ENCODE results near the gene RILPL1.

DNA sequence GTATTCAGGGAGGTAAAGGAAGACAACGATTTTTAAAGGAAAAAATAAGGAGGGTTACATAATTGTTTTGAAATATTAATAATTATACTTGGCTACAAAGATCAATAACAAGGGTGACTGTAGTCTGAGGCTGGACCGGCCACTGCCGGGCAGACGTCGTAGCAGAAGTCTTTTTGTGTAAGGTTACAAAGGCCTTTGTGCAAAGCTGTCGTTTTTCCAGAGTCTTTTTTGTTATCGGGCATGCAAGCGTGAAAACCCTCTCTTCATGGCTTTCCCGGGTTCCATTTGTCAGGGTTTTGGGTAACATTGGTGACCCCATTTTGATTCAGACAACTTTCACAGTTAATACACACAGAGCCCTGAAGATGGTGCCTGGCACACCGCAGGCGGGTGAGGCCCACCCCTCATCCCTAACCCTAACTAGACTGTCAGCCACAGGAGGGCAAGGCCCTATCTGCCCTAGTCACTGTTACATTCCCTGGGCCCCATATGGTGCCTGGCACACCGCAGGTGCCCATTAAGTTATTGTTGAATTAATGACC lies 31.3 kb downstream of the RILPL1 start:
- TF ChIP-seq, protein P1, sequence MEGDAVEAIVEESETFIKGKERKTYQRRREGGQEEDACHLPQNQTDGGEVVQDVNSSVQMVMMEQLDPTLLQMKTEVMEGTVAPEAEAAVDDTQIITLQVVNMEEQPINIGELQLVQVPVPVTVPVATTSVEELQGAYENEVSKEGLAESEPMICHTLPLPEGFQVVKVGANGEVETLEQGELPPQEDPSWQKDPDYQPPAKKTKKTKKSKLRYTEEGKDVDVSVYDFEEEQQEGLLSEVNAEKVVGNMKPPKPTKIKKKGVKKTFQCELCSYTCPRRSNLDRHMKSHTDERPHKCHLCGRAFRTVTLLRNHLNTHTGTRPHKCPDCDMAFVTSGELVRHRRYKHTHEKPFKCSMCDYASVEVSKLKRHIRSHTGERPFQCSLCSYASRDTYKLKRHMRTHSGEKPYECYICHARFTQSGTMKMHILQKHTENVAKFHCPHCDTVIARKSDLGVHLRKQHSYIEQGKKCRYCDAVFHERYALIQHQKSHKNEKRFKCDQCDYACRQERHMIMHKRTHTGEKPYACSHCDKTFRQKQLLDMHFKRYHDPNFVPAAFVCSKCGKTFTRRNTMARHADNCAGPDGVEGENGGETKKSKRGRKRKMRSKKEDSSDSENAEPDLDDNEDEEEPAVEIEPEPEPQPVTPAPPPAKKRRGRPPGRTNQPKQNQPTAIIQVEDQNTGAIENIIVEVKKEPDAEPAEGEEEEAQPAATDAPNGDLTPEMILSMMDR (conservative IDR thresholded peaks at IDR 0.05; ENCODE audit: low read depth, low read length): no peak
- TF ChIP-seq EZH2 (IDR thresholded peaks at IDR 0.05; ENCODE audit: borderline replicate concordance, low read depth, low read length, poor library complexity, severe bottlenecking): no peak

Measured in A673 (cell line).